Mucosa of gallbladder (tissue), 1 donor: ENCODE measurements around the gene KRT25. TPM values are rescaled to one million over a fixed set of nuclear protein-coding genes. Genes with fewer than 3 reads are reported as not detected.

Source experiments
- total RNA-seq: library from RNA; stranded (reverse); gene quantifications from one replicate; pipeline ENCODE4 v1.2.1, GENCODE V29; 2021
- donor health status: DM: no; HTN: no; CAD: no.

KRT25 gene
- total RNA-seq, 1 donor from 2014 or later = not detected

Other genes starting within 250 kb of the KRT25 start
- gene CCR7, start 189.9 kb downstream of the KRT25 start, total RNA-seq = 1.3 TPM
- 90.5 TPM for gene SMARCE1, start 107.5 kb downstream of the KRT25 start, total RNA-seq
- gene KRT222, start 90.2 kb downstream of the KRT25 start, total RNA-seq = 12.7 TPM
- gene KRT24, start 51.6 kb downstream of the KRT25 start, total RNA-seq = 0.17 TPM
- not detected for gene KRT26, start 16.9 kb upstream of the KRT25 start, total RNA-seq
- not detected for gene KRT27, start 27.2 kb upstream of the KRT25 start, total RNA-seq
- not detected for gene KRT28, start 44.6 kb upstream of the KRT25 start, total RNA-seq
- gene KRT10, start 67.3 kb upstream of the KRT25 start, total RNA-seq = 30.1 TPM
- gene KRT12, start 111.9 kb upstream of the KRT25 start, total RNA-seq = not detected
- 0.32 TPM for gene KRT20, start 129.9 kb upstream of the KRT25 start, total RNA-seq
- gene KRT23, start 182.3 kb upstream of the KRT25 start, total RNA-seq = 7.0 TPM
- gene KRT39, start 211.6 kb upstream of the KRT25 start, total RNA-seq = not detected
- gene KRT40, start 229.0 kb upstream of the KRT25 start, total RNA-seq = not detected
- gene KRTAP3-3, start 238.8 kb upstream of the KRT25 start, total RNA-seq = not detected
- gene KRTAP3-2, start 244.6 kb upstream of the KRT25 start, total RNA-seq = not detected